Measurements from ENCODE around the gene CLDN1.
"Not testable (repeated sequence)": the region's sequence is repeated elsewhere in the genome, so short reads cannot be mapped to it uniquely, and the experiment has no call there.

CLDN1 gene

GRCh38 chr3:190289989-190290388 lies 32.3 kb downstream of the CLDN1 start:
- no peak for DNase-seq

- DNase-seq: no peak
Observed at GRCh38 chr3:190288836-190289235, 33.4 kb downstream of the CLDN1 start.

- no peak for DNase-seq
Observed at GRCh38 chr3:190286014-190286413, 36.2 kb downstream of the CLDN1 start.

- DNase-seq: no peak
Observed at GRCh38 chr3:190281308-190282051, 40.8 kb downstream of the CLDN1 start.

GRCh38 chr3:190279690-190280089 lies 42.6 kb downstream of the CLDN1 start:
- DNase-seq: no peak

- no peak for DNase-seq
Observed at GRCh38 chr3:190272747-190273146, 49.5 kb downstream of the CLDN1 start.

- no peak for DNase-seq
Observed at GRCh38 chr3:190269101-190269500, 53.1 kb downstream of the CLDN1 start.

GRCh38 chr3:190267464-190267863 lies 54.8 kb downstream of the CLDN1 start:
- not testable (repeated sequence) for DNase-seq

- DNase-seq: no peak
Observed at GRCh38 chr3:190266913-190267290, 55.3 kb downstream of the CLDN1 start.

- DNase-seq: no peak
Observed at GRCh38 chr3:190266265-190266912, 55.9 kb downstream of the CLDN1 start.

GRCh38 chr3:190265796-190266195 lies 56.5 kb downstream of the CLDN1 start:
- DNase-seq: no peak

- no peak for DNase-seq
Observed at GRCh38 chr3:190265126-190265525, 57.1 kb downstream of the CLDN1 start.

GRCh38 chr3:190261740-190262139 lies 60.5 kb downstream of the CLDN1 start:
- no peak for DNase-seq

GRCh38 chr3:190261015-190261414 lies 61.2 kb downstream of the CLDN1 start:
- DNase-seq: no peak

GRCh38 chr3:190260301-190260700 lies 61.9 kb downstream of the CLDN1 start:
- no peak for DNase-seq

GRCh38 chr3:190258634-190259033 lies 63.6 kb downstream of the CLDN1 start:
- DNase-seq: peak; percentile 5
